GM06990 (cell line): Measurements from ENCODE around the gene PLCB2.

Experiments
- DNase-seq: peaks from one replicate; pipeline ENCODE4 v3.0.0-alpha.2; 2011; ENCODE audit not compliant: insufficient read length; ENCODE audit errors: extremely low read depth
- H3K27me3 ChIP-seq: replicated peaks from 2 replicates; pipeline ENCODE4 v1.6.0; 2011; ENCODE audit warnings: low read length; ENCODE audit not compliant: control insufficient read depth, insufficient read depth
- H3K36me3 ChIP-seq: 2 replicates; pipeline ENCODE4 v1.5.1; 2011; ENCODE audit warnings: low read length; ENCODE audit not compliant: control insufficient read depth, insufficient read depth
- H3K4me3 ChIP-seq: replicated peaks from 2 replicates; pipeline ENCODE4 v1.5.1; 2011; ENCODE audit warnings: low read depth, mild to moderate bottlenecking, control low read depth, low read length
- TF ChIP-seq, protein P1 (sequence below): IDR thresholded peaks from 2 replicates; pipeline ENCODE4 v1.5.1; 2011; ENCODE audit warnings: low read length, control low read depth, mild to moderate bottlenecking, inconsistent platforms; ENCODE audit not compliant: insufficient read depth, poor library complexity, severe bottlenecking

Gene PLCB2

DNA sequence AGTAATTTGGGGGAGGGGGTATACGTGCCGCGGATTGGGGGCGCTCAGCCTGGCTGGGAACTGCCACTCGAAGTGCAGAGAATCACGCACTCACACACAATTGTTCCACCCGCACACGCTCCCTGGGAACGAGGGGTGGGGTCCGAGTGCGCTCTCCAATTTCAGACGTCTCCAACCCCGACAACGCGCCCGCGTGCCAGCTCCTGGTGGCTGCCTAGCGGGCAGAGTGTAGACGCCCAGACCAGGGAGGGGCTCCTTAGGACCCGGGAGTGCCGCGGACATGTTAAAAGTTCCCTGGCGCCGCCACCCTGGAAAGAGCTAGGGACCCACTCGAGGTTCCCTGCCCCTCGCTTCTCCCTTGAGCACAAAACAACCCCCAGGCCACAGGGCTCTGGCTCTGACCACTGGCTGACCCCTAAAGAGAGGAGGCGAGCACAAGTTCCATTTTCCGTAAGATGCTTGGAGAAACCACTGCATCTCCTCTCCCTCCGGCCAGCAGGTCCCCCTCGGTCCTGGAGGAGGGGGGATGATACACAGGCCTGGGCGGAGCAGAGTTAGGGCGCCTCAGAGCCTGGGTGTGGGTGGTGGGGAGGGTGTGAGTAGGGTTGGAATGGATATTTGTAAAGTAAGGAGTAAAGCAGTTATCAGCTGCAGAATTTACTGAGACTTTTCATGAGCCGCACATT lies 24.0 kb downstream of the PLCB2 start:
- Histone ChIP-seq H3K27me3 (no peaks in the 10 kb centered on the region; the same call in none of the 2 replicates), H3K4me3 (no peak overlapping the region), H3K36me3 (no peaks in the 10 kb centered on the region)
- TF ChIP-seq, protein P1, sequence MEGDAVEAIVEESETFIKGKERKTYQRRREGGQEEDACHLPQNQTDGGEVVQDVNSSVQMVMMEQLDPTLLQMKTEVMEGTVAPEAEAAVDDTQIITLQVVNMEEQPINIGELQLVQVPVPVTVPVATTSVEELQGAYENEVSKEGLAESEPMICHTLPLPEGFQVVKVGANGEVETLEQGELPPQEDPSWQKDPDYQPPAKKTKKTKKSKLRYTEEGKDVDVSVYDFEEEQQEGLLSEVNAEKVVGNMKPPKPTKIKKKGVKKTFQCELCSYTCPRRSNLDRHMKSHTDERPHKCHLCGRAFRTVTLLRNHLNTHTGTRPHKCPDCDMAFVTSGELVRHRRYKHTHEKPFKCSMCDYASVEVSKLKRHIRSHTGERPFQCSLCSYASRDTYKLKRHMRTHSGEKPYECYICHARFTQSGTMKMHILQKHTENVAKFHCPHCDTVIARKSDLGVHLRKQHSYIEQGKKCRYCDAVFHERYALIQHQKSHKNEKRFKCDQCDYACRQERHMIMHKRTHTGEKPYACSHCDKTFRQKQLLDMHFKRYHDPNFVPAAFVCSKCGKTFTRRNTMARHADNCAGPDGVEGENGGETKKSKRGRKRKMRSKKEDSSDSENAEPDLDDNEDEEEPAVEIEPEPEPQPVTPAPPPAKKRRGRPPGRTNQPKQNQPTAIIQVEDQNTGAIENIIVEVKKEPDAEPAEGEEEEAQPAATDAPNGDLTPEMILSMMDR: no peak
- DNase-seq: no peak

- DNase-seq: no peak
- Histone ChIP-seq H3K36me3 (no peaks in the 10 kb centered on the region), H3K4me3 (peak within 1 kb of the TSS; percentile 57), H3K27me3 (no peaks in the 10 kb centered on the region; the same call in none of the 2 replicates)
- TF ChIP-seq, protein P1: no peak
These were observed 24.7 kb downstream of the PLCB2 start, which contains the start of gene ANKRD63 for GRCh38 chr15:40282869-40283614. Gene ANKRD63 (minus strand): TSS chr15:40283064. CDS start chr15:40282586, 478 bp downstream.

- no peaks in the 10 kb centered on the region for H3K36me3 ChIP-seq
- DNase-seq: peak; percentile 63
- peak overlapping the region; percentile 57 for H3K4me3 ChIP-seq
- H3K27me3 ChIP-seq: no peaks in the 10 kb centered on the region; the same call in none of the 2 replicates
- TF ChIP-seq, protein P1: peak; percentile 32
These were observed 25.4 kb downstream of the PLCB2 start for GRCh38 chr15:40282147-40282868.

- Histone ChIP-seq H3K4me3 (peak overlapping the region; percentile 57), H3K36me3 (no peaks in the 10 kb centered on the region)
- TF ChIP-seq, protein P1: no peak
These were observed 26.0 kb downstream of the PLCB2 start for GRCh38 chr15:40281801-40282146.

GRCh38 chr15:40281057-40281800 lies 26.5 kb downstream of the PLCB2 start:
- Histone ChIP-seq H3K27me3 (no peaks in the 10 kb centered on the region; the same call in none of the 2 replicates), H3K4me3 (no peak overlapping the region), H3K36me3 (no peaks in the 10 kb centered on the region)
- DNase-seq: no peak
- TF ChIP-seq, protein P1: no peak

More at GRCh38 chr15:40281801-40282146, 26.0 kb downstream of the PLCB2 start:
- no peaks in the 10 kb centered on the region; the same call in none of the 2 replicates for H3K27me3 ChIP-seq
- no peak for DNase-seq
